GM19324 (cell line): ENCODE data around the gene KISS1.

ENCODE experiments used
- ATAC-seq: cut with Tn5 transposase; IDR thresholded peaks from one replicate; pipeline ENCODE4 v1.9.1; 2021; ENCODE audit warnings: mild to moderate bottlenecking, moderate library complexity; ENCODE audit not compliant: unreplicated experiment, low FRiP score

The KISS1 gene

DNA sequence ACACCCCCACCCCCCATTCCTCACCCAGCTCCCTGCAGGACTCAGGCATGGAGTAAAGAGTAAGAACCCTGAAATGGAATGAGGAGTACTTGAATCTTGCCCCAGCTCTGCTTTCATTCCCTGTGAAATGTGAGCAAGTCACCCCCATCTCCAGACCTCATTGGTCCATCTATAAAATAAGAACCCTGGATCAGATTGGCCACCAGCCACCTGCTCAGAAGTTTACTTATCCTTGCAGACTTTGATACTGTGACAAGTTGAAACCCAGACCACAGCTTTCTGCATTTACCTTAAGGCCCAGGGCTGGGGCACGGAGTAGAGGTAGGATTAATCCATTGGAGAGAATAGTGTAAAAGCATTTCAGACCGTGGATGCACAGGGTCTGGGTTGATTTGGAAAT, 2.2 kb downstream of the KISS1 start:
- ATAC-seq = no peak

- no peak for ATAC-seq
Measured at GRCh38 chr1:204192589-204193352, 3.5 kb downstream of the KISS1 start.

DNA sequence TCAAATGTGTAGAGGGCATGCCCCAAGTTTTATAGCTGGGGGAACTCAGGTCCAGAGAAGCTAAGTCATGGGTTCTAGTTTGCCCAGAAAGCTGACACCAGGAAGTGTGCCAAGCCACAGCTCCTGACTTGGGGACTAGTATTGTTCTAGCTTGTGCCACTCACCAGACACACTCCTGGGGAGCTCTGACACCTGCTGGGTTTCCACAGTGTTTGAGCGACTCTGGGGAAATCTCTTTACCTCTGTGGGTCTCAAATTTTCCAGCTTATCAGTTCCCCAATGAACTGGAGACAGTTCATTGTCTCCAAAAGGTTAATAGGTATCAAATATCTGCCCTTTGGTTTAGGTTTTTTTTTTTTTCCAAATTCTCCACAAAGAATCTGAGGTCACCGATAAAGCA, 4.2 kb downstream of the KISS1 start:
- ATAC-seq = no peak

DNA sequence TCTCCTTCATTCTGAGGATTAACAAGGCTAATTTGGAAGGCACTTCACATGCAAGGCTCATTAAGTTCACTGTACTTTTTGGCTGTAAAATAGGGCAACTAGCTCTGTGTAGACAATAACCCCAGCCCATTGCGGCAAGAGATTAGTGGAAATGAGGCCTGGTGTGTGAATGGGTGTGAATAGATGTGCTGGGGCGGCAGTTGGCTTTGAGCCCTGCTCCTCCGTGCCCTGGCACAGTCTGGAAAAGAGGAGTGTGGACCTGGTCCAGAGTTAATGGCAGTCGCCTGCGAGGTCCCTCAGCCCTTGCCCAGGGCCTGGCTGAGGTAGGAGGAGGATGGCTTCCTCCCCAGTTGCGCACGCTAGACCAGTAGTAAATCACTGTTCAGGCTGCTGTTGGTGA, 4.8 kb downstream of the KISS1 start:
- ATAC-seq = no peak

DNA sequence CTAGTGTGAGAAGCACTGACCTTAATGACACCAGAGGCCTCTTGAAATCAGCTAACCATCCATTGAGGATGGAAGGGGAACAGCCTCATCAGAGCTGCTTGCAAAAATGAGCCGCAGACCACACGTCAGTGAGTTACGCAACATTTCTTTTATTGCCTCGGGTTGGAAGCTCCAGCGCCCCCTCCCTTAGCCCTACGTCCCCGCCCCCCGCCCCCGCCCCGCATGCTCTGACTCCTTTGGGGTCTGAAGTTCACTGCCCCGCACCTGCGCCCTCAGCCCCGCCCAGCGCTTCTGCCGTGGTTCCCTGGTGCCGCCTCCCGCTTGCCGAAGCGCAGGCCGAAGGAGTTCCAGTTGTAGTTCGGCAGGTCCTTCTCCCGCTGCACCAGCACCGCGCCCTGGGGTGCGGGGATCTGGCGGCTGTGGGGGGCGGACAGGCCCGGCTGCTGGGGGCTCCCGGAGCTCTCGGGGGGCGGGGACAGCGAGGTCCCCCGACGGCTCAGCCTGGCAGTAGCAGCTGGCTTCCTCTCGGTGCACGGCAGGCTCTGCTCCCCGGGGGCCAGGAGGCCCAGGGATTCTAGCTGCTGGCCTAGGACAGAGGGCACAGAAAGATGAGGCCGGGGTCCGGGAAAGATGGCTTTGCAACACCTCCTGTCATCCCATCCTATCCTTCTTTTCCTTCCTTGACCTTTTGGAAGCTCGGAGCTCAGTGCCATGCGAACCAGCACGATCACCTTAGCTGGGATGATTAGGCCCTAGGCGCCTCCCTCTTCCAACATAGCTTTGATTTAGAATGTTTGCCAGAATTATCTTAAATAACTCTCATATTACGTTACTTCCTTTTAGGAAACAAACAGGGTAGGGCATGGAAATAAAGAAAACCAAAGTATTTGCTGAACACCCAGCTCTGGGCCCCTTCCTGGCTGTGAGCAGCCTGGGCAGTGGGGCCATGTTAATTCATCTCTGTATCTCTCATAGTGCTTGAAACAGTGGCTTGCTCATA, 5.8 kb downstream of the KISS1 start:
- no peak for ATAC-seq

DNA sequence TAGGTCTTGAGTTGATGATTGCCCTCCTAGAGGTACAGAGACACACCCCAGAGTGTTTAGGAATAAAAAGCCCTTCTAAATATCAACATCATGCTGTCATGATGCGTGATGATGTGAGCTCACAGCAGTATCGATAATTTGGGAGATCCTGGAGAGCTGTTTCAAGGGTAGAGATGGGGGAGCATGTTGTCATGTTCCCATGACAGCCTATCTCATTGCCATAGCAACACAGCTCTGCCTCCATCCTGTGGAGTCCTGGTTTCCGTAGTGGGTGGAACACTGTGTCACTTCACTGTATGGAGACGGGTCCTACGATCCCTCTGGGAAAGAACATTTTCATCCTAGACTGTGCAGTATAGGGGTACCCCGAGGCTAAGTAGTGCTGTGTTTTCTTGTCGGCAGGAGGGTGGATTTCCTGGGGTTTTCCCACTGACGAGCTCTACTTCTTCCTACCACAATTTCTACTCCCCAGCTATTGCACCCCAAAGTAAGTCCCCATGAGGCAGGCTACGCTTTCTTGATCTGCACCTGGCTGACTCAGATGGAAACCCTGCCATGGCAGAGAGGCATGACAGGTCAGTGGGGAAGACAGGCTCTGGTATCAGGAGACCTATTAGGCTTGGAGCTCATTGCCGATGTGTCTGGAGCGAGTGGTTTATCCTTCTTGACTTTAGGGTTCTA, 7.2 kb downstream of the KISS1 start:
- no peak for ATAC-seq

- no peak for ATAC-seq
Measured at GRCh38 chr1:204186597-204186996, 9.7 kb downstream of the KISS1 start.

- ATAC-seq = no peak
Measured at GRCh38 chr1:204181116-204181515, 15.2 kb downstream of the KISS1 start.

GRCh38 chr1:204180133-204180532, 16.2 kb downstream of the KISS1 start:
- no peak for ATAC-seq

- ATAC-seq = no peak
Measured at GRCh38 chr1:204178487-204179281, 17.6 kb downstream of the KISS1 start.

DNA sequence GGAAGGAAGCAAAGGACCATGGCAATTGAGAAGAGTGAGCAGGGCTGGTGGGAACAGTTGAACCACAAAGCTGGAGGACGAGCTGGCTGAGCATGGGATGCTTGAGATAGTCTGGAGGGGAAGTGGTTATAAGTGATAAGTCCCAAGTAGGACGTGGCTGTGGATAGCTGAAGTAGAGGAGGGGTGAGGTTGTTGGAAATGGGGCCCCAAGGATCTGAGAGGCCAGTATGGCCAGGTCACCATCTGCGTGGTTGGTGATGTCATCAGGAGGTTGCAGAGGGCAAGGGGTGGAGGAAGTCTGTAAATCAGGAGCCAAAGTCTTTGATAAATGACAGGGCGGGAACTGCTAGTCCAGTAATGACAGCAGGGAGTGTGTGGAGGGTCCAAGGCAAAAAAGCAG, 19.2 kb downstream of the KISS1 start:
- ATAC-seq = no peak

GRCh38 chr1:204176049-204176448, 20.2 kb downstream of the KISS1 start:
- no peak for ATAC-seq

DNA sequence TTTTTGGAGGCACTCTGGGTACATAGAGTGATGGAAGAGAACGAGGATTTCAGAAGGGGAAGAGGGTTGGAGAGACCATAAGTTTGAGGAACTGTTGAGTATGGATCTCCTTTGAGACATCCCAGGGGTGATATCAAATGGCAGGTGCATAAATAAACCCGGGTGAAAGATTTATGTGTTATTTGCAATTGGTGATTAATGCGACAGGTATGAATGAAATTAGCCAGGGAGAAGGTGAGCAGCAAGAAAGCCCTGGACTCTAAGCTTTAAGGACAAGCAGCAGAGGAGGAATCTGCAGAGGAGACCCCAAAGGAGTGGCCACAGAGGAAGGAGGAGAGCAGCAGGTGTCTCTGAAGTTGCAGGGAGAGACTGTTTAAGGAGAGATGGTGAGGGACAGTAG, 21.3 kb downstream of the KISS1 start:
- ATAC-seq = no peak

- ATAC-seq = no peak
Measured at GRCh38 chr1:204172404-204173029, 23.8 kb downstream of the KISS1 start.

DNA sequence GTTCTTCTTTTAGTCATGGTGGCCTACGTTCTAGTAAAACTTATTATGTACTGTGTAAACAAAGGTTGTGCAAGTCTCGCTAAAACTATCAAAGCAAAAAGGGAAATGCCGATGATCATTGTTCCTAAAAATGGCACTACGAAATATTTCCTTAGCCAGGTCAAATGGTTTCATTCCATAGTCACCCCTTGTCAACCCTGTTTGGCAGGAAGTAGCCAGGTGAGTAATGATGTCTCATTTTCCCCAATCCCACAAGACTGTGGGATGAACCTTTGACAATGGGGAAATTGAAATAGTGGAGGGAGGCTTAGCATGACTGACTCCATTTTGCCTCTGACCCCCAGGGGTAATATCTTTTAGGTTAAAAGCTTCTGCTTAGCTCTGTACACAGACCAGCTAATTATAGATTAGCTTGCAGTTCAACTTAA, 24.5 kb downstream of the KISS1 start:
- ATAC-seq = no peak

- ATAC-seq = no peak
Measured at GRCh38 chr1:204170494-204171155, 25.7 kb downstream of the KISS1 start.

- no peak for ATAC-seq
Measured at GRCh38 chr1:204169858-204170257, 26.4 kb downstream of the KISS1 start.

DNA sequence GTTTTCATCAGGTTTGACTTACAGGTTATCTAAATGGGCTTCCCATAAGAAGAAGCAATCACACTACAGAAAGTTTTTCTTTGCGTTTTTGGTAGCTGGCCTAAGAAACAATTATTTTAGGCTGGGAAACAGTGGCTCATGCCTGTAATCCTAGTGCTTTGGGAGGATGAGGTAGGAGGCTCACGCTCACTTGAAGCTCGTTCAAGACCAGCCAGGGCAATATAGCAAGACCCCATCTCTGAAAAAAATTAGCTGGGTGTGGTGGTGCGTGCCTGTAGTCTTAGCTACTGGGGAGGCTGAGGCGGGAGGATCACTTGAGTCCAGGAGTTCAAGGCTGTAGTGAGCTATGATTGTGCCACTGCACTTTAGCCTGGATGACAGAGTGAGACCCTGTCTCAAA, 28.6 kb downstream of the KISS1 start:
- ATAC-seq = no peak

DNA sequence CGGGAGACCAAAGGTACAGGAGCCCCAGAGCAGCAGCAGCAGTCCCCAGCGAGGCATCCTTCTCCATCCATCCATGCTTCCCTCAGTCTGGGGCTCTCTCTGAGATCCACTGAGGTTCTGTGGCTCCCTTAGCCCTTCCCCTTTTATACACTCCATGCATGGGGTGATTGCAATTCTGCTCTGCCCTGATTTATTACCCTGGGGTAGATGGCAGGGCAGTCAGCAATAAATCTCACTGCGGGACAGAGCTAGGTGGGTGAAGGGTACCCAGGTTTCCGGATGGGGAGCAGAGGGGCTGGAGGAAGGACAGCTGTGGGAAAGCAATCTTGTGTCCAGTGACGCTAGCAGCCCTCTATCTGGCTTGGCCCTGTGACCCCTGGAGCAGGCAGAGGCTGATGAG, 30.1 kb downstream of the KISS1 start, which contains the start of gene REN:
Gene REN, minus strand, starts transcription at position 119 of the 400 bp plus-strand sequence. Its CDS starts 44 bp downstream, at position 75.
- no peak for ATAC-seq
